ENCODE data around the gene KRT31. TPM values are rescaled to one million over a fixed set of nuclear protein-coding genes. Genes with fewer than 3 reads are reported as not detected.

Gene KRT31
- total RNA-seq, 1 experiment from 2014 or later = not detected

DNA sequence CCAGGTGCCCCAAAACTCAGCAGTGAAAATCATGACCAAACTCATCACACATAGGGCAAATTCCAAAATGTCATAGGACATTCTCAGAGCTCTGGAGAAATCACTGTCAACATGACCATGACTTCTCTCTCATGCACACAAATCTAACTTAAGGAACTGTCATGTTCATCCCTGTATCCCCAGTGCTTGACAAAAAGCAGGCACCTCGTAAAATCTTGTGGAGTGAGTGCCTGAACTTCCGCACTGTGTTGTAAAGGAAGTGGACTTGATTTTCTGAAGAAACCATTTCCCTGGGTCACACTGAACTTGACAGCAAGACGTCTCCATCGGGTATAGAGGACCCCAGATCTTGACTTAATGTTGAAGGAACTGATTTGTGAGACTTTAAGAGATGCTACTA lies 24.2 kb upstream of the KRT31 start:
- Histone ChIP-seq H3K36me3 (ENCODE audit: control insufficient read depth in 1 of 2, insufficient read depth in 2 of 2, low read length in 2 of 2) (no peaks in the 10 kb centered on the region), H3K9ac (ENCODE audit: low read length) (no peak overlapping the region), H3K4me2 (ENCODE audit: low read length) (no peak overlapping the region), H3K9me3 (ENCODE audit: control insufficient read depth in 1 of 2, insufficient read depth in 1 of 2, low read depth in 1 of 2, low read length in 2 of 2) (no peaks in the 10 kb centered on the region), H3K27ac (ENCODE audit: low read depth, low read length) (no peak overlapping the region), H3K4me3 (replicated peaks in 1 of 2; ENCODE audit: low read depth in 1 of 2, low read length in 2 of 2) (no peak overlapping the region), H4K20me1 (ENCODE audit: insufficient read depth) (no peaks in the 10 kb centered on the region), H3K9me2 (ENCODE audit: insufficient read depth) (no peaks in the 10 kb centered on the region), H3K4me1 (ENCODE audit: control insufficient read depth in 1 of 2, insufficient read depth in 2 of 2, low read length in 2 of 2) (peaks cover 9 to 28% of the 10 kb centered on the region in 2 experiments), H3K79me2 (ENCODE audit: insufficient read depth, low read length) (no peaks in the 10 kb centered on the region), H2AFZ (ENCODE audit: low read depth, low read length, poor library complexity, severe bottlenecking) (no peak overlapping the region), H3K27me3 (ENCODE audit: insufficient read depth, low read length) (no peaks in the 10 kb centered on the region)
- ATAC-seq = no peak
- no peak for DNase-seq (ENCODE audit: low read depth, low spot score)
- CTCF ChIA-PET = no interaction called here
- no TSS peak for BruUV-seq (replicated peaks)
- POLR2A ChIA-PET = no interaction called here
- RAD21 ChIA-PET (ENCODE audit: low non-redundant PET in 1 of 2, low total read pairs in 2 of 2, uncharacterized antibody in 2 of 2, unreplicated experiment in 2 of 2) = no interaction called here
- TF ChIP-seq FOSL1 (IDR thresholded peaks at IDR 0.05; ENCODE audit: low read depth) = no peak
- TF ChIP-seq EGR1 (IDR thresholded peaks at IDR 0.05; ENCODE audit: low read depth) = no peak
- TF ChIP-seq ZBTB33 (IDR thresholded peaks at IDR 0.05; ENCODE audit: extremely low read depth, insufficient replicate concordance, low read length) = no peak
- no peak for TF ChIP-seq YY1 (IDR thresholded peaks at IDR 0.05; ENCODE audit: extremely low read depth, insufficient replicate concordance, low read depth, low read length)
- no peak for TF ChIP-seq SRF (IDR thresholded peaks at IDR 0.05; ENCODE audit: low read depth)
- TF ChIP-seq TCF7L2 (IDR thresholded peaks at IDR 0.05; ENCODE audit: borderline replicate concordance, extremely low read depth, insufficient read depth, insufficient read length) = no peak
- TF ChIP-seq CBX3 (IDR thresholded peaks at IDR 0.05; ENCODE audit: low read depth) = no peak
- TF ChIP-seq, protein P1, sequence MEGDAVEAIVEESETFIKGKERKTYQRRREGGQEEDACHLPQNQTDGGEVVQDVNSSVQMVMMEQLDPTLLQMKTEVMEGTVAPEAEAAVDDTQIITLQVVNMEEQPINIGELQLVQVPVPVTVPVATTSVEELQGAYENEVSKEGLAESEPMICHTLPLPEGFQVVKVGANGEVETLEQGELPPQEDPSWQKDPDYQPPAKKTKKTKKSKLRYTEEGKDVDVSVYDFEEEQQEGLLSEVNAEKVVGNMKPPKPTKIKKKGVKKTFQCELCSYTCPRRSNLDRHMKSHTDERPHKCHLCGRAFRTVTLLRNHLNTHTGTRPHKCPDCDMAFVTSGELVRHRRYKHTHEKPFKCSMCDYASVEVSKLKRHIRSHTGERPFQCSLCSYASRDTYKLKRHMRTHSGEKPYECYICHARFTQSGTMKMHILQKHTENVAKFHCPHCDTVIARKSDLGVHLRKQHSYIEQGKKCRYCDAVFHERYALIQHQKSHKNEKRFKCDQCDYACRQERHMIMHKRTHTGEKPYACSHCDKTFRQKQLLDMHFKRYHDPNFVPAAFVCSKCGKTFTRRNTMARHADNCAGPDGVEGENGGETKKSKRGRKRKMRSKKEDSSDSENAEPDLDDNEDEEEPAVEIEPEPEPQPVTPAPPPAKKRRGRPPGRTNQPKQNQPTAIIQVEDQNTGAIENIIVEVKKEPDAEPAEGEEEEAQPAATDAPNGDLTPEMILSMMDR (IDR thresholded peaks at IDR 0.05 in 2 of 3, conservative IDR thresholded peaks at IDR 0.05 in 1 of 3; ENCODE audit: borderline replicate concordance in 1 of 3, insufficient read depth in 1 of 3, low read depth in 2 of 3, low read length in 2 of 3) = no peak
- no peak for TF ChIP-seq REST (IDR thresholded peaks at IDR 0.05; ENCODE audit: low read depth)
- TF ChIP-seq POLR2A (IDR thresholded peaks at IDR 0.05; ENCODE audit: borderline replicate concordance, extremely low read depth, insufficient read depth, insufficient read length) = no peak
- TF ChIP-seq SP1 (IDR thresholded peaks at IDR 0.05; ENCODE audit: low read depth) = no peak
- no peak for TF ChIP-seq POLR2AphosphoS5 (IDR thresholded peaks at IDR 0.05; ENCODE audit: low read depth, low read length)
- TF ChIP-seq EZH2phosphoT487 (IDR thresholded peaks at IDR 0.05; ENCODE audit: borderline replicate concordance) = no peak
- TF ChIP-seq RAD21 (IDR thresholded peaks at IDR 0.05; ENCODE audit: low read depth) = no peak
- no peak for TF ChIP-seq JUND (IDR thresholded peaks at IDR 0.05)
- TF ChIP-seq ELF1 (IDR thresholded peaks at IDR 0.05; ENCODE audit: borderline replicate concordance, low read depth) = no peak
- intact Hi-C loops (cut with micrococcal nuclease) = no loop called here

Measured in HCT116 (cell line).